ENCODE measurements around the gene COX6B1. TPM values are rescaled to one million over a fixed set of nuclear protein-coding genes. Genes with fewer than 3 reads are reported as not detected.

Gene COX6B1
- total RNA-seq, 4 donors from 2014 or later = 462 to 930 (median 787) TPM

DNA sequence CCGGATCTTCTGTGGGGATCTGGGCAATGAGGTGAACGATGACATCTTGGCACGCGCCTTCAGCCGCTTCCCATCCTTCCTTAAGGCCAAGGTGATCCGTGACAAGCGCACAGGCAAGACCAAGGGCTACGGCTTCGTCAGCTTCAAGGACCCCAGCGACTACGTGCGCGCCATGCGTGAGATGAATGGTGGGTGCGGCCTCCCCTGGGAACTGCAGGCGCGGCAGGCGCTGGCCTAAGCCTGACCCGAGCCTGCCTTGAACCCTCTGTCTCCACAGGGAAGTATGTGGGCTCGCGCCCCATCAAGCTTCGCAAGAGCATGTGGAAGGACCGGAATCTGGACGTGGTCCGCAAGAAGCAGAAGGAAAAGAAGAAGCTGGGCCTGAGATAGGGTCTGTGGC lies 11.0 kb upstream of the COX6B1 start:
- TF ChIP-seq, protein P1, sequence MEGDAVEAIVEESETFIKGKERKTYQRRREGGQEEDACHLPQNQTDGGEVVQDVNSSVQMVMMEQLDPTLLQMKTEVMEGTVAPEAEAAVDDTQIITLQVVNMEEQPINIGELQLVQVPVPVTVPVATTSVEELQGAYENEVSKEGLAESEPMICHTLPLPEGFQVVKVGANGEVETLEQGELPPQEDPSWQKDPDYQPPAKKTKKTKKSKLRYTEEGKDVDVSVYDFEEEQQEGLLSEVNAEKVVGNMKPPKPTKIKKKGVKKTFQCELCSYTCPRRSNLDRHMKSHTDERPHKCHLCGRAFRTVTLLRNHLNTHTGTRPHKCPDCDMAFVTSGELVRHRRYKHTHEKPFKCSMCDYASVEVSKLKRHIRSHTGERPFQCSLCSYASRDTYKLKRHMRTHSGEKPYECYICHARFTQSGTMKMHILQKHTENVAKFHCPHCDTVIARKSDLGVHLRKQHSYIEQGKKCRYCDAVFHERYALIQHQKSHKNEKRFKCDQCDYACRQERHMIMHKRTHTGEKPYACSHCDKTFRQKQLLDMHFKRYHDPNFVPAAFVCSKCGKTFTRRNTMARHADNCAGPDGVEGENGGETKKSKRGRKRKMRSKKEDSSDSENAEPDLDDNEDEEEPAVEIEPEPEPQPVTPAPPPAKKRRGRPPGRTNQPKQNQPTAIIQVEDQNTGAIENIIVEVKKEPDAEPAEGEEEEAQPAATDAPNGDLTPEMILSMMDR (IDR thresholded peaks at IDR 0.05) = no peak
- TF ChIP-seq POLR2A (IDR thresholded peaks at IDR 0.05) = no peak
- no peak for DNase-seq
- Histone ChIP-seq H3K4me1 (peaks cover 0 to 7% (median 0%) of the 10 kb centered on the region in 4 donors), H3K27ac (no peak overlapping the region), H3K9me3 (no peaks in the 10 kb centered on the region), H3K4me3 (no peak overlapping the region), H3K36me3 (peaks cover 0 to 61% (median 0%) of the 10 kb centered on the region in 3 donors), H3K27me3 (no peaks in the 10 kb centered on the region)

DNA sequence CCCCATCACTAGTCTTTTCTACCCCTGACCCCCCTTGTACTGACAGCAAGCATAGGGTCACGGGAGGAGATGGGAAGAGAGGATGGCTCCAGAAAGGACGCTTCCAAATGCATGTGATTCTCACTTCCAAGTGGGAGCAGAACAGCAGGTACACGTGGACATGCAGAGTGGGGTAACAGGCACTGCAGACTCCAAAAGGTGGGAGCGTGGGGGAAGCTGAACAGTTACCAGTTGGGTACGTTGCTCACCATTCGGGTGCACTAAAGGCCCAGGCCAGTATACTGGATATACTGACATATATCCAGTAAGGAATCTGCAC lies 8.8 kb upstream of the COX6B1 start:
- Histone ChIP-seq H3K36me3 (peaks cover 0 to 40% (median 0%) of the 10 kb centered on the region in 3 donors), H3K27ac (no peak overlapping the region), H3K27me3 (no peaks in the 10 kb centered on the region), H3K4me1 (peaks cover 0 to 11% (median 3%) of the 10 kb centered on the region in 4 donors), H3K9me3 (no peaks in the 10 kb centered on the region), H3K4me3 (no peak overlapping the region)
- no peak for DNase-seq
- TF ChIP-seq POLR2A (IDR thresholded peaks at IDR 0.05) = no peak
- TF ChIP-seq, protein P1 (IDR thresholded peaks at IDR 0.05) = no peak

DNA sequence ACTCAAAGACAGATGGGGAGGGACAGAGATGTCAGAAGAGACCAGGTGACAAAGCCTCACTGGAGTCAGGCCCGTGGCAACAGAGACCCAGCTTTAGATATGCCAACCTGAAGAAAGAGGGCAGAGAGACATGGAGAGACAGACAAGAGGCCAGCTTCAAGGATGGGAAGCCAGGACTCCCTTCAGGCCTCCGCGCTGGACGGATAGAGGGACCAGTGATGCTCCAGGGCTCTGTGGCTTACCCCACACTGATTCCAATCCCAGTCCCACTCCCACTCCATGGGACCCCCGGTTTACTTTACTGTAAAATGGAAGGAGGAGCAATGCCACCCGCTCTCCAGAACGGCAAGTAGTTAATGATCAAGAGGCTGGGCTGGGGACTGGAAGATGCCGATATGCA lies 8.3 kb upstream of the COX6B1 start:
- Histone ChIP-seq H3K27ac (no peak overlapping the region), H3K4me3 (no peak overlapping the region), H3K9me3 (no peaks in the 10 kb centered on the region), H3K36me3 (peaks cover 0 to 34% (median 0%) of the 10 kb centered on the region in 3 donors), H3K27me3 (no peaks in the 10 kb centered on the region), H3K4me1 (peaks cover 0 to 11% (median 4%) of the 10 kb centered on the region in 4 donors)
- no peak for DNase-seq
- no peak for TF ChIP-seq POLR2A (IDR thresholded peaks at IDR 0.05)
- TF ChIP-seq, protein P1 (IDR thresholded peaks at IDR 0.05) = no peak

DNA sequence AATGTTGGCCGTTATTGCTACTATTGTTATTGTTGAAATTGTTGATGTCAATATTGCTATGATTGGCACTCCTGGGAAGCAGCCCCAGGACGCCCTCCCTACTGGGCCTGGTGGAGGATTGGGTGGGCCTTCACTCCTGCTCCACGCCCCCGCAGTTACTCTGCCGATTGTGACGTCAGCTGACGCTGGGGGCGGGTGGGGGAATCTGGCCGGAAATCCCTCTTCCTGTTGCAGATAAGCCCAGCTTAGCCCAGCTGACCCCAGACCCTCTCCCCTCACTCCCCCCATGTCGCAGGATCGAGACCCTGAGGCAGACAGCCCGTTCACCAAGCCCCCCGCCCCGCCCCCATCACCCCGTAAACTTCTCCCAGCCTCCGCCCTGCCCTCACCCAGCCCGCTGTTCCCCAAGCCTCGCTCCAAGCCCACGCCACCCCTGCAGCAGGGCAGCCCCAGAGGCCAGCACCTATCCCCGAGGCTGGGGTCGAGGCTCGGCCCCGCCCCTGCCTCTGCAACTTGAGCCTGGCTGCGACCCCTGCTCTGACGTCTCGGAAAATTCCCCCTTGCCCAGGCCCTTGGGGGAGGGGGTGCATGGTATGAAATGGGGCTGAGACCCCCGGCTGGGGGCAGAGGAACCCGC lies 6.5 kb upstream of the COX6B1 start, which contains the start of gene ETV2:
Gene ETV2 (plus strand): TSS at position 231 of the 637 bp plus-strand sequence. CDS start 716 bp downstream, outside the sequence.
- TF ChIP-seq, protein P1 (IDR thresholded peaks at IDR 0.05) = no peak
- no peak for TF ChIP-seq POLR2A (IDR thresholded peaks at IDR 0.05)
- no peaks in the 10 kb centered on the region for H3K27me3 ChIP-seq
- H3K27ac ChIP-seq = no peak within 1 kb of the TSS
- H3K4me1 ChIP-seq = peaks cover 0 to 17% (median 5%) of the 10 kb centered on the region in 4 donors
- DNase-seq = peak in 2 of 3 donors; percentile 64 to 73
- peak within 1 kb of the TSS in 1 of 4 donors; percentile 20 for H3K4me3 ChIP-seq
- peaks cover 0 to 16% (median 0%) of the 10 kb centered on the region in 3 donors for H3K36me3 ChIP-seq
- no peaks in the 10 kb centered on the region for H3K9me3 ChIP-seq

DNA sequence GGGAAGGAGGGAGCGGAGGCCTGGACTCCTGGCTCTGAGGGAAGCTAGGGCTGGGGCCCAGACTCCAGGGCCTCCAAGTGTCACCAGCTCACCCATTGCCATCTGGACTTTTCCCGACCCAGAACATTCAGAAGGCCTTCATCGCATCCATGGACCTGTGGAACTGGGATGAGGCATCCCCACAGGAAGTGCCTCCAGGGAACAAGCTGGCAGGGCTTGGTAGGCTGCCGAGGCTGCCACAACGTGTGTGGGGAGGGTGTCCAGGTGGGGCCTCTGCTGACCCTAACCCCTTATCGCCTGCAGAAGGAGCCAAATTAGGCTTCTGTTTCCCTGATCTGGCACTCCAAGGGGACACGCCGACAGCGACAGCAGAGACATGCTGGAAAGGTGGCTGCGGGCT lies 5.8 kb upstream of the COX6B1 start:
- Histone ChIP-seq H3K4me3 (no peak overlapping the region), H3K27ac (no peak overlapping the region), H3K9me3 (no peaks in the 10 kb centered on the region), H3K4me1 (peaks cover 0 to 17% (median 5%) of the 10 kb centered on the region in 4 donors), H3K36me3 (peaks cover 0 to 10% (median 0%) of the 10 kb centered on the region in 3 donors), H3K27me3 (no peaks in the 10 kb centered on the region)
- TF ChIP-seq POLR2A (IDR thresholded peaks at IDR 0.05) = no peak
- TF ChIP-seq, protein P1 (IDR thresholded peaks at IDR 0.05) = no peak
- no peak for DNase-seq

Data from Peyer's patch (tissue), 4 donors.